ENCODE measurements around the gene PYCARD. TPM values are rescaled to one million over a fixed set of nuclear protein-coding genes. Genes with fewer than 3 reads are reported as not detected.

The PYCARD gene
- total and polyA plus RNA-seq, 9 of the 15 experiments (the other 6 are each of a cell fraction or from before 2014, with no cell fraction given) = 1.3 to 28.4 (median 6.0) TPM

DNA sequence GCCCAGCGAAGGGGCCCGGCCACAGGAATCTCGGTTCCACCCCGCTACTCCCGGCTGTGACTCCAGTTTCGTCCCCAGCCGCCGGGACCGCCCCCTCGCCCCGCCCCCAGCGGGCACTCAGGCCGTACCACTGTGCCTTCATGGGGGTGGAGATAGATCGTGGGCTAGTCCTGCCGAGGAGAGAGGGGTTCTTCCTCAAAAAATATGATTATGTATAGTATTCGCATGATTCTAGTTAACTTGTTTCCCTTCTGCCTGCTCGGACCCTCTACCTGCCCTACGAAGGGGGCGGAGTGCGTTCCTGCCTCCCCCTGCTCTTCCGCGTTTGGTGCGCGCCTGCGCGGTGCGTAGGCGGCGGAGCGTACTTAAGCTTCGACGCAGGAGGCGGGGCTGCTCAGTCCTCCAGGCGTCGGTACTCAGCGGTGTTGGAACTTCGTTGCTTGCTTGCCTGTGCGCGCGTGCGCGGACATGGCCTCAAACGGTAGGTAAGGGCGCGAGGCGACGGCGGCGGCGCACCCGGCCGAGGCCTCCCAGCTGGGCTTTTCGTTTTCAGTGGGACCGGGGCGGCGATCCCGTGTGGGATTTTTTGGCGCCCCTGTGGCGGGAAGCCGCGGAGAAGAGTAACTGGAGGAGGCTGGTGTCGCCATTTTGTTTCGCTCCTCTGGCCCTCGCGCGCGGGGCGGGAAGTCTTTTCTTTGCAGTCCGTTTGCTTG is 22.7 kb downstream of the PYCARD start, which contains the start of gene FUS (continued):
- TF ChIP-seq, protein P1, sequence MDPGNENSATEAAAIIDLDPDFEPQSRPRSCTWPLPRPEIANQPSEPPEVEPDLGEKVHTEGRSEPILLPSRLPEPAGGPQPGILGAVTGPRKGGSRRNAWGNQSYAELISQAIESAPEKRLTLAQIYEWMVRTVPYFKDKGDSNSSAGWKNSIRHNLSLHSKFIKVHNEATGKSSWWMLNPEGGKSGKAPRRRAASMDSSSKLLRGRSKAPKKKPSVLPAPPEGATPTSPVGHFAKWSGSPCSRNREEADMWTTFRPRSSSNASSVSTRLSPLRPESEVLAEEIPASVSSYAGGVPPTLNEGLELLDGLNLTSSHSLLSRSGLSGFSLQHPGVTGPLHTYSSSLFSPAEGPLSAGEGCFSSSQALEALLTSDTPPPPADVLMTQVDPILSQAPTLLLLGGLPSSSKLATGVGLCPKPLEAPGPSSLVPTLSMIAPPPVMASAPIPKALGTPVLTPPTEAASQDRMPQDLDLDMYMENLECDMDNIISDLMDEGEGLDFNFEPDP (CRISPR knock-in tag; IDR thresholded peaks at IDR 0.05) = peak; percentile 80; the same call in 1 of the 2 replicates
- no peak for TF ChIP-seq DDX20 (tag; IDR thresholded peaks at IDR 0.05; ENCODE audit: low read depth)
- TF ChIP-seq ATF1 (CRISPR knock-in tag; IDR thresholded peaks at IDR 0.05) = 0 out of 2 replicates have a peak, but pooled peaks have one; percentile 12
- peak; percentile 90 for TF ChIP-seq ATF1 (tag; IDR thresholded peaks at IDR 0.05)
- no peak for TF ChIP-seq C11orf30 (IDR thresholded peaks at IDR 0.05; ENCODE audit: low read depth)
- no peak for TF ChIP-seq TGIF2 (CRISPR knock-in tag; IDR thresholded peaks at IDR 0.05)
- TF ChIP-seq ELF4 (CRISPR knock-in tag; IDR thresholded peaks at IDR 0.05) = no peak
- 0 out of 2 replicates have a peak, but pooled peaks have one; percentile 63 for TF ChIP-seq TCF7 (IDR thresholded peaks at IDR 0.05; ENCODE audit: borderline replicate concordance)
- TF ChIP-seq DACH1 (IDR thresholded peaks at IDR 0.05; ENCODE audit: partially characterized antibody) = no peak
- TF ChIP-seq CBX2 (IDR thresholded peaks at IDR 0.05; ENCODE audit: insufficient read depth, low read length, poor library complexity, severe bottlenecking) = no peak
- TF ChIP-seq ZBTB40 (IDR thresholded peaks at IDR 0.05) = peak; percentile 62; the same call in 1 of the 2 replicates
- no peak for TF ChIP-seq ZBTB40 (CRISPR knock-in tag; IDR thresholded peaks at IDR 0.05)
- peak; percentile 98 for TF ChIP-seq JUND (IDR thresholded peaks at IDR 0.05; ENCODE audit: borderline replicate concordance, low read depth, low read length)
- TF ChIP-seq JUND (tag; IDR thresholded peaks at IDR 0.05; ENCODE audit: borderline replicate concordance, low read depth, low read length) = no peak

Data from K562 (cell line).